ENCODE data around the gene AURKB. TPM values are rescaled to one million over a fixed set of nuclear protein-coding genes. Genes with fewer than 3 reads are reported as not detected.

Gene AURKB
- total and polyA plus RNA-seq, 2 of the 13 experiments (the other 11 are each of a cell fraction or from before 2014, with no cell fraction given) = 29.5 to 75.3 TPM

DNA sequence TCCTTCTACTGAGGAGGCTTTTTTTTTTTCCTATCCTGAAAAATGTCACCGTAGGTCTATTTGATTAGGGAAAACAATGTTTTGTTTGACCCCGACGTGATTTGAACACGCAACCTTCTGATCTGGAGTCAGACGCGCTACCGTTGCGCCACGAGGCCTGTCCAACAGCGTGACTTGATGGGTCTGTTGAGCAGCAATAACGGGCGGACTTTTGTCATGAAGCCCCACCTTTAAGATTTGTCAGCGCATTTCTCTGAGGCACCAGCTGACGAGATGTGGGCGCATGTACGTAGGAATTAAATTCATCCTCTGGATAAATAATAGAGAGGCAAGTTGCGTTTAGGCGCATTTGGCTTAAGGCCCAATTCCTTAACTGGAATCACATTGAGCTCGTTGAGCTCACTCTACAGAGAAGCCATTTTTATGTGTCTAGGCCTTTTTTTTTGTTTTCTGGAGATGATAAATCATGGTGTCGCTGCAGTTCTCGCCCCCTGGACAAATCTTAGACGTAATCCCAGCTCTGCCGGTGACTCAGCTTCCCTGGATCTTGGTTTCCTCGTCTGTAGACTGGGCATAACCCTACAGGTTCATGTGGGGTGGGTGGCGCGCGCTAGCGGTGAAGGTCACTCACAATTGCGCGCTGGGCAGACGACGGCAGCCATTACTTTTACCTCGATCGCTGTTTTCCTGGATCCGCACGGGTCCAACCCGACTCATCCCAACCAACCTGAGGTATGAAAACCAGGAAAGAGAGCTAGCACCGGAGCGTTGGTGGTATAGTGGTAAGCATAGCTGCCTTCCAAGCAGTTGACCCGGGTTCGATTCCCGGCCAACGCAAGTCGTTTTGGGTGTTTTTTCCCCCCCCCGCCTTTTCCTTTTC lies 10.6 kb upstream of the AURKB start (continued):
- TF ChIP-seq, protein P1, sequence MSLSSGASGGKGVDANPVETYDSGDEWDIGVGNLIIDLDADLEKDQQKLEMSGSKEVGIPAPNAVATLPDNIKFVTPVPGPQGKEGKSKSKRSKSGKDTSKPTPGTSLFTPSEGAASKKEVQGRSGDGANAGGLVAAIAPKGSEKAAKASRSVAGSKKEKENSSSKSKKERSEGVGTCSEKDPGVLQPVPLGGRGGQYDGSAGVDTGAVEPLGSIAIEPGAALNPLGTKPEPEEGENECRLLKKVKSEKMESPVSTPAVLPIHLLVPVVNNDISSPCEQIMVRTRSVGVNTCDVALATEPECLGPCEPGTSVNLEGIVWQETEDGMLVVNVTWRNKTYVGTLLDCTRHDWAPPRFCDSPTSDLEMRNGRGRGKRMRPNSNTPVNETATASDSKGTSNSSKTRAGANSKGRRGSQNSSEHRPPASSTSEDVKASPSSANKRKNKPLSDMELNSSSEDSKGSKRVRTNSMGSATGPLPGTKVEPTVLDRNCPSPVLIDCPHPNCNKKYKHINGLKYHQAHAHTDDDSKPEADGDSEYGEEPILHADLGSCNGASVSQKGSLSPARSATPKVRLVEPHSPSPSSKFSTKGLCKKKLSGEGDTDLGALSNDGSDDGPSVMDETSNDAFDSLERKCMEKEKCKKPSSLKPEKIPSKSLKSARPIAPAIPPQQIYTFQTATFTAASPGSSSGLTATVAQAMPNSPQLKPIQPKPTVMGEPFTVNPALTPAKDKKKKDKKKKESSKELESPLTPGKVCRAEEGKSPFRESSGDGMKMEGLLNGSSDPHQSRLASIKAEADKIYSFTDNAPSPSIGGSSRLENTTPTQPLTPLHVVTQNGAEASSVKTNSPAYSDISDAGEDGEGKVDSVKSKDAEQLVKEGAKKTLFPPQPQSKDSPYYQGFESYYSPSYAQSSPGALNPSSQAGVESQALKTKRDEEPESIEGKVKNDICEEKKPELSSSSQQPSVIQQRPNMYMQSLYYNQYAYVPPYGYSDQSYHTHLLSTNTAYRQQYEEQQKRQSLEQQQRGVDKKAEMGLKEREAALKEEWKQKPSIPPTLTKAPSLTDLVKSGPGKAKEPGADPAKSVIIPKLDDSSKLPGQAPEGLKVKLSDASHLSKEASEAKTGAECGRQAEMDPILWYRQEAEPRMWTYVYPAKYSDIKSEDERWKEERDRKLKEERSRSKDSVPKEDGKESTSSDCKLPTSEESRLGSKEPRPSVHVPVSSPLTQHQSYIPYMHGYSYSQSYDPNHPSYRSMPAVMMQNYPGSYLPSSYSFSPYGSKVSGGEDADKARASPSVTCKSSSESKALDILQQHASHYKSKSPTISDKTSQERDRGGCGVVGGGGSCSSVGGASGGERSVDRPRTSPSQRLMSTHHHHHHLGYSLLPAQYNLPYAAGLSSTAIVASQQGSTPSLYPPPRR (CRISPR knock-in tag; IDR thresholded peaks at IDR 0.05; ENCODE audit: borderline replicate concordance) = no peak
- TF ChIP-seq, protein P2, sequence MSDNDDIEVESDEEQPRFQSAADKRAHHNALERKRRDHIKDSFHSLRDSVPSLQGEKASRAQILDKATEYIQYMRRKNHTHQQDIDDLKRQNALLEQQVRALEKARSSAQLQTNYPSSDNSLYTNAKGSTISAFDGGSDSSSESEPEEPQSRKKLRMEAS (IDR thresholded peaks at IDR 0.05) = peak; percentile 56
- TF ChIP-seq ZNF891 (CRISPR knock-in tag; IDR thresholded peaks at IDR 0.05) (0 out of 2 replicates have a peak, but pooled peaks have one; percentile 12), CEBPG (CRISPR knock-in tag; IDR thresholded peaks at IDR 0.05) (peak; percentile 79), SSRP1 (CRISPR knock-in tag; IDR thresholded peaks at IDR 0.05) (peak; percentile 85), NAIF1 (CRISPR knock-in tag; IDR thresholded peaks at IDR 0.05; ENCODE audit: borderline replicate concordance) (peak; percentile 53; the same call in 1 of the 2 replicates), ZNF572 (CRISPR knock-in tag; IDR thresholded peaks at IDR 0.05) (no peak), GABPA (IDR thresholded peaks at IDR 0.05; ENCODE audit: low read depth, low read length) (no peak), GABPA (CRISPR knock-in tag; IDR thresholded peaks at IDR 0.05; ENCODE audit: low read depth) (no peak), PHF21A (CRISPR knock-in tag; IDR thresholded peaks at IDR 0.05) (peak; percentile 71), ZNF44 (CRISPR knock-in tag; IDR thresholded peaks at IDR 0.05) (no peak), YEATS4 (CRISPR knock-in tag; IDR thresholded peaks at IDR 0.05; ENCODE audit: borderline replicate concordance) (peak; percentile 31; the same call in 1 of the 2 replicates), ISL2 (CRISPR knock-in tag; IDR thresholded peaks at IDR 0.05) (0 out of 2 replicates have a peak, but pooled peaks have one; percentile 14)
- TF ChIP-seq, protein P3, sequence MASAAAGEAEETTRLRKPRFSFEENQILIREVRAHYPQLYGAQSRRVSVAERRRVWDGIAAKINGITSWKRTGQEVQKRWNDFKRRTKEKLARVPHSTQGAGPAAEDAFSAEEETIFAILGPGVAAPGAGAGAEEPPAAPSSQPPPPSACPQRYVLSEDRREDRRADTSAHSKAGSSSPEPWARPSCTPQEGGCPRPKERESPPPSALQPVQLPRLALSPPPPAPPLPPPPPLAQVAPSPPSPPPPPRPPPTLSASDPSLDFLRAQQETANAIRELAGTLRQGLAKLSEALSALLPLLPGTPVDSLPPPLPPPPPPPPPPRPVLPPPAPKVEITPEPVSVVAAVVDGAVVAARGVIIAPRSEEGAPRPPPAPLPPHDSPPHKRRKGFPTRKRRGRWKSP (CRISPR knock-in tag; IDR thresholded peaks at IDR 0.05) = peak; percentile 93; the same call in 1 of the 2 replicates
- TF ChIP-seq, protein P4, sequence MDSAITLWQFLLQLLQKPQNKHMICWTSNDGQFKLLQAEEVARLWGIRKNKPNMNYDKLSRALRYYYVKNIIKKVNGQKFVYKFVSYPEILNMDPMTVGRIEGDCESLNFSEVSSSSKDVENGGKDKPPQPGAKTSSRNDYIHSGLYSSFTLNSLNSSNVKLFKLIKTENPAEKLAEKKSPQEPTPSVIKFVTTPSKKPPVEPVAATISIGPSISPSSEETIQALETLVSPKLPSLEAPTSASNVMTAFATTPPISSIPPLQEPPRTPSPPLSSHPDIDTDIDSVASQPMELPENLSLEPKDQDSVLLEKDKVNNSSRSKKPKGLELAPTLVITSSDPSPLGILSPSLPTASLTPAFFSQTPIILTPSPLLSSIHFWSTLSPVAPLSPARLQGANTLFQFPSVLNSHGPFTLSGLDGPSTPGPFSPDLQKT (CRISPR knock-in tag; IDR thresholded peaks at IDR 0.05; ENCODE audit: borderline replicate concordance) = no peak
- TF ChIP-seq, protein P5, sequence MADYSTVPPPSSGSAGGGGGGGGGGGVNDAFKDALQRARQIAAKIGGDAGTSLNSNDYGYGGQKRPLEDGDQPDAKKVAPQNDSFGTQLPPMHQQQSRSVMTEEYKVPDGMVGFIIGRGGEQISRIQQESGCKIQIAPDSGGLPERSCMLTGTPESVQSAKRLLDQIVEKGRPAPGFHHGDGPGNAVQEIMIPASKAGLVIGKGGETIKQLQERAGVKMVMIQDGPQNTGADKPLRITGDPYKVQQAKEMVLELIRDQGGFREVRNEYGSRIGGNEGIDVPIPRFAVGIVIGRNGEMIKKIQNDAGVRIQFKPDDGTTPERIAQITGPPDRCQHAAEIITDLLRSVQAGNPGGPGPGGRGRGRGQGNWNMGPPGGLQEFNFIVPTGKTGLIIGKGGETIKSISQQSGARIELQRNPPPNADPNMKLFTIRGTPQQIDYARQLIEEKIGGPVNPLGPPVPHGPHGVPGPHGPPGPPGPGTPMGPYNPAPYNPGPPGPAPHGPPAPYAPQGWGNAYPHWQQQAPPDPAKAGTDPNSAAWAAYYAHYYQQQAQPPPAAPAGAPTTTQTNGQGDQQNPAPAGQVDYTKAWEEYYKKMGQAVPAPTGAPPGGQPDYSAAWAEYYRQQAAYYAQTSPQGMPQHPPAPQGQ (CRISPR knock-in tag; IDR thresholded peaks at IDR 0.05; ENCODE audit: borderline replicate concordance) = no peak
- TF ChIP-seq, protein P6, sequence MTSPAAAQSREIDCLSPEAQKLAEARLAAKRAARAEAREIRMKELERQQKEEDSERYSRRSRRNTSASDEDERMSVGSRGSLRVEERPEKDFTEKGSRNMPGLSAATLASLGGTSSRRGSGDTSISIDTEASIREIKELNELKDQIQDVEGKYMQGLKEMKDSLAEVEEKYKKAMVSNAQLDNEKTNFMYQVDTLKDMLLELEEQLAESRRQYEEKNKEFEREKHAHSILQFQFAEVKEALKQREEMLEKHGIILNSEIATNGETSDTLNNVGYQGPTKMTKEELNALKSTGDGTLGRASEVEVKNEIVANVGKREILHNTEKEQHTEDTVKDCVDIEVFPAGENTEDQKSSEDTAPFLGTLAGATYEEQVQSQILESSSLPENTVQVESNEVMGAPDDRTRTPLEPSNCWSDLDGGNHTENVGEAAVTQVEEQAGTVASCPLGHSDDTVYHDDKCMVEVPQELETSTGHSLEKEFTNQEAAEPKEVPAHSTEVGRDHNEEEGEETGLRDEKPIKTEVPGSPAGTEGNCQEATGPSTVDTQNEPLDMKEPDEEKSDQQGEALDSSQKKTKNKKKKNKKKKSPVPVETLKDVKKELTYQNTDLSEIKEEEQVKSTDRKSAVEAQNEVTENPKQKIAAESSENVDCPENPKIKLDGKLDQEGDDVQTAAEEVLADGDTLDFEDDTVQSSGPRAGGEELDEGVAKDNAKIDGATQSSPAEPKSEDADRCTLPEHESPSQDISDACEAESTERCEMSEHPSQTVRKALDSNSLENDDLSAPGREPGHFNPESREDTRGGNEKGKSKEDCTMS (CRISPR knock-in tag; conservative IDR thresholded peaks at IDR 0.05) = no peak

All from HepG2 (cell line).